ENCODE measurements around the gene OR51S1.
"Not testable (repeated sequence)": the region's sequence is repeated elsewhere in the genome, so short reads cannot be mapped to it uniquely, and the experiment has no call there.

OR51S1 gene

GRCh38 chr11:4848908-4849532 lies at the start of gene OR51S1:
TSS of gene OR51S1 (minus strand) at chr11:4849208. CDS start at chr11:4849208, 0 bp downstream.
- no peak for DNase-seq (ENCODE audit: low spot score)

- DNase-seq (ENCODE audit: low spot score), result no peak
Measured at GRCh38 chr11:4891996-4892640, 43.1 kb upstream of the OR51S1 start.

DNA sequence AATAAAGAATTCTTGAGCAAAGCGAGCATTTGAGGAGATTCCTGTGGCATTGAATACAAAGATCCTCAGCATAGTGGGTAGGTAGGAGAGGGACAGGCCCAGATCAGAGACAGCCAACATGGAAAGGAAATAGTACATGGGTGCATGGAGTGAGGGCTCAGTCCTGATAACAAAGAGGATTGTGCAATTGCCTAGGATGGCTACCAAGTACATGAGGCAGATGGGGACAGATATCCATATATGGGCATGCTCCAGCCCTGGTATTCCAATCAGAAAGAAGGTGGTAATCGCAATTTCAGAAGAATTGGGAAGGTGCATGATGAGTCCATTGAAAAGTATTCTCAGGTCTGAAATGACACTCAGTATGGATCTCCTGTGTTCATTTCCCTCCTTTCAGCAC lies 41.3 kb upstream of the OR51S1 start:
- no peak for DNase-seq (ENCODE audit: low spot score)

GRCh38 chr11:4887591-4887990 lies 38.6 kb upstream of the OR51S1 start:
- no peak for DNase-seq (ENCODE audit: low spot score)

GRCh38 chr11:4886186-4886585 lies 37.2 kb upstream of the OR51S1 start:
- no peak for DNase-seq (ENCODE audit: low spot score)

GRCh38 chr11:4884361-4884760 lies 35.4 kb upstream of the OR51S1 start:
- DNase-seq (ENCODE audit: low spot score), result no peak

- no peak for DNase-seq (ENCODE audit: low spot score)
Measured at GRCh38 chr11:4882543-4882942, 33.5 kb upstream of the OR51S1 start.

- no peak for DNase-seq (ENCODE audit: low spot score)
Measured at GRCh38 chr11:4881860-4882500, 33.0 kb upstream of the OR51S1 start, which contains the start of gene OR51T1. TSS of gene OR51T1 (plus strand) at chr11:4881900. CDS start at chr11:4881900, 0 bp downstream.

DNA sequence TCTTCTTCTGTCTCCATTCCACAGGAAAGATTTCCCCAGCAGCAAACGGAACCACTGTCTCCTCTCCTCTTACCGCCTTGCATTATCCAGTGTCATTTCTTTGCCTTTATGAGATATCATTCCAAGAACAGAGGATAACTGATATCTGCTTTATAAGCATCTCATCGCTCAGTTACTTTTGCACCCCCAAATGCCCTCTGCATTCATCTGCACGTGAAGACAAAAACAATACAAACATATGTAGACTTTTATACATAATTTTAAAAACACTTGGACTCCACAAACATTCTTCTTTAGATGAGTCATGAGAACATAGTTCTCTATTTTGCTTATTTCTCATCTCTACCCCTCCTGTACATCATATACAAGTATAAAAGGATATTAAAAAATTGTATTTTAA lies 32.2 kb upstream of the OR51S1 start:
- DNase-seq (ENCODE audit: low spot score), result no peak

DNA sequence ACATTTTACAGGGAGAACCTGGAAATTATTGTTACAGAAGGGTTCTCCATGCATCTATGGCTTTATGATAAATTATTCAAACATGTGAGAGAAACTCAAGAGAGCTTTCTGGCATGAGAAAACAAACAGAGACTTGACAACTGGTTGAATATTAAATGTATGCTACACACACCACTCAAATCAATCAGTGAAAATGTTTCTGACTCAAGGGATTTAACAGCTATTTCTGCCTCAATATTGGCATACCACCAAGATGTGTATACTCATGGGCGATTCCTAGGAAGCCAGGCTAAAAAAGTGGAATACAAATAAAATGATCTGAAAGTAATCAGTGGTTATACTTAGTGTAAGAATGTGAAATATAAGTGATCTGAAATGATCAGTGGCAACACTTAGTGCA lies 16.8 kb upstream of the OR51S1 start:
- DNase-seq (ENCODE audit: low spot score), result no peak

GRCh38 chr11:4863876-4864275 lies 14.9 kb upstream of the OR51S1 start:
- no peak for DNase-seq (ENCODE audit: low spot score)

DNA sequence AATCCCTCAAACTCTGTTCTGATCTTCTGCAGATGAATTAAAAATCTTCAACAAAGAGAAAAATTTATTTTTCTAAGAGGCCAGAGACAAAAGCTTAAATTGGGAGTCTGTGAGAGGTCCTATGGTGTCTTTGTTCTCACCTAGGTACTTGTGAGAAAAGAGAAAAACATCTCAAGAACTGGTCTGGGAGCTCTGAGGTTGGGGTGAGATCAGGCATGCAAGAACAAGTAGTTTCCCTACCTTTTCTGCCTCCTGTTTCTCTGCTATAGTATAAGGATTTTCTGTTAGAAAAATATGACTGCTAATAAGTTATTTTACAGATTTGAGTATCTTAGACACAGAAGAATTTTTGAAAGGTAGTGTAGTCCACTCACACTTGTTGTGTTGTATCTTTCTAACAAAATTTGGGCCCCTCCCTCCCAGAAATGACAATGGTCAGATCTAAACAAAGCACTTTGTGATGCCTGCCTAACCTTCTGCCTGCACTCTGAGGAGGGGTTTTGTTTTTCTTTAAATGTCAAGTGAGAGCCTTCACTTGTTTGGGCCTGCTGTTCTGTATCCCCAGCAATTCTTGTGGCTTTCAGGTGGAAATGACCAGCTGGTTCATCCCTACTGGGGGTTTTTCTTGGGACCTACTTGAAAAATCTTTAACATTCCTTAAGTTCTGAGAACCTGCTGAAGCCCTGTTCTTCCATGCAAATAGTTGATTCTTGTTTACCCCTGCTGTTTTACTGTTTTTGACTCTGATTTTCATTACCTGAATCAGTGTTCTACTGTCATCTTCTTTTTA lies 13.6 kb upstream of the OR51S1 start:
- no peak for DNase-seq (ENCODE audit: low spot score)

DNA sequence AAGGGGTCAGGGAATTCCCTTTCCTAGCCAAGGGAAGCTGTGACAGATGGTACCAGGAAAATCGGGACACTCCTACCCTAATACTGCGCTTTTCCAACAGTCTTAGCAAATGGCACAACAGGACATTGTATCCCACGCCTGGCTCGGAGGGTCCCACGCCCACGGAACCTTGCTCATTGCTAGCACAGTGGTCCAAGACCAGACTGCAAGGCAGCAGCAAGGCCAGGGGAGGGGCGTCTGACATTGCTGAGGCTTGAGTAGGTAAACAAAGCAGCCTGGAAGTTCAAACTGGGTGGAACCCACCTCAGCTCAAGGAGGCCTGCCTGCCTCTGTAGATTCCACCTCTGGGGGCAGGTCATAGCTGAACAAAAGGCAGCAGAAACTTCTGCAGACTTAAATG lies 5.3 kb upstream of the OR51S1 start:
- DNase-seq (ENCODE audit: low spot score), result not testable (repeated sequence)

DNA sequence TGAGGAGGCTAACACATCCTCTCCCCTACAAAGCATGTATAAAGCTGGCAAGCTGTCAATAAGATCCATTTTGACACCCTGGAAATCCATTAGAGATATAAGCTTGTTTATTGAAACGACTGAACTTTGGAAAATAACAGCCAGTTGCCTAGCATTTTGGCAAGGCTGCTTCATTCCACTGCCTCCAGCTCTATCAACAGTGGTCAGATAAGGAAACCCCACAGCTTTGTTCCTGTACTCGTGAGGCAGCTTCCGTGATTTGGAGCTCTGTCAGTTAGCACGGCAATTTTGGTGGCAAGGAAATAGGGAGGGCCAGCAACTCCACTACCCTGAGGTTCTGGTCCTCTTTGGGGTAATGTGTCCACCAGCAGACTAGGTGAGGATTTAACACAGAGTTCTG lies 2.0 kb upstream of the OR51S1 start:
- no peak for DNase-seq (ENCODE audit: low spot score)

- no peak for DNase-seq (ENCODE audit: low spot score)
Measured at GRCh38 chr11:4839851-4840549, 9.0 kb downstream of the OR51S1 start.

DNA sequence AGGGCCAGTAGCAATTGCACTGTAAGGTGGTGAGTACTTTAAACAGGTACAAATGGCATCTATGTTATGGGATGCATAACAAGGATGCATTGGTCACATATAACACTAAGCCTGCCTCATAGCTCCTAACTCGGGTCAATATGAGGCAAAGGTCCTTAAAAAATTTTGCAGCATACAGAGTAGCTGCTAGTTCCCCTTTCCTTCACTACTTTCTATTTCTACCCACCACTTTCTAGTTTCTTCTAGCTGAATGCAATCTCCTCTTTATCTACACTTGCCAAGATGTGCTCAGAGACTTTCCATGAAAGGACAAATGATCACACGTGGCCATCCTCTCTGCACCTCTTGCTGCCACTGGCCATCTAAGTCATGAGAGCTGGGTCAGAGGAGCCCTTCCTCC lies 18.1 kb downstream of the OR51S1 start:
- DNase-seq (ENCODE audit: low spot score), result no peak

- DNase-seq (ENCODE audit: low spot score), result no peak
Measured at GRCh38 chr11:4830346-4830745, 18.7 kb downstream of the OR51S1 start.

GRCh38 chr11:4826425-4826824 lies 22.6 kb downstream of the OR51S1 start:
- DNase-seq (ENCODE audit: low spot score), result no peak

DNA sequence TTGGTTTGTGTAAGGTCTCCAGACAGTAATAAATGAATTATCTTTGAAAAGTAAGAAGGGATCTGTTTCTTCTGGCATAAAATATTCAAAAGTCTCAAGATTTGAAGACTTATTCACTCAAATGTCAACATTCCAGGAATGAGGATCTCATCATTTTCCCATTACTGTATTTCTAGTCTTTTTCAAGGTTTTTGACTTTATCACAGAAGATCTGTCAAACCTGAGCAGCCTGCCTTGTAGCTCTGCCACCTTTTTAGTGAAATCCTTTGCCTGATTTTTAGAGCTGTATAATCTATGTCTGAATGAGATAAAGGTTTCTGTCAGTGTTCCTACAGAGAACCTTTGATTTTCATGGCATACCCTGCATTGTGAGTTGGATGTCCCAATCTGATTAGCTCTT lies 23.9 kb downstream of the OR51S1 start:
- DNase-seq (ENCODE audit: low spot score), result no peak

DNA sequence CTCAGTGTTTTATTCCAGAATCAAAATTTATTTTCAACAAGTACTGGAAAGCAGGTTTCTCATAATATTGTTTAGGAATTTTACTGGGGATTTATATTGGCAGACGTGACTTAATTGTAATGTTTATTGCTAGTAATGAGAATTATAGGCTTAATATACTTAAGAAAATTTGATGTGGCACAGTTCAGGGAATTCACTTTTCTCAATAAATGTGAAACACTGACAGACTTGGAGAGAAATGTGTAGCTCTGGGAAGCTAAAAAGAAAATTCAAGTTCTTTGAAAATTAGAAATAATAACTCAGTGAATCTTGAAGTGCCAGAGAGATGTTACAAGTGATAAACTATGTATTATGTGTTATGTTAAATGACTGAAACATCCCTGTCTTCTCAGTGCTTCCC lies 28.0 kb downstream of the OR51S1 start, which contains the start of gene OR51F2:
Gene OR51F2, plus strand, starts transcription at position 301 of the 400 bp plus-strand sequence. CDS start 101 bp downstream, outside the sequence.
- DNase-seq (ENCODE audit: low spot score), result no peak

DNA sequence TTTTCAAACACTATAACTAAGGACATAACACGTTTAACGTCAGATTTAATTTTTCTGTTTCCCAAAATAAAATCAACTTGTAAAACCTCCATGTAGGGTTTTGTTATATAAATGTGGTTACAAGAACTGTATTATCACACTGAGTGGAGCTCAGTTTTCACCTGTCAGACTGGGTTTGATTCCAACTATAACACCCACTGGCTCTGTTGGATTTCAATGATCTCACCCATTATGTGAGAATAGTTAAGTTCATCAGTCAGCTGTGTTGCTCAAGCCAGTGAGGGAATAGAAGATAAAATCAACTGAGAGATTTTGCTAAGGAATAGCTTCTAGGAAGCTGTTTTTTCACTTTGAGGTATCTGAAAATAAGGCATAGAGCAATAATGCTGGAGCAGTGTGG lies 39.8 kb downstream of the OR51S1 start:
- DNase-seq (ENCODE audit: low spot score), result no peak

DNA sequence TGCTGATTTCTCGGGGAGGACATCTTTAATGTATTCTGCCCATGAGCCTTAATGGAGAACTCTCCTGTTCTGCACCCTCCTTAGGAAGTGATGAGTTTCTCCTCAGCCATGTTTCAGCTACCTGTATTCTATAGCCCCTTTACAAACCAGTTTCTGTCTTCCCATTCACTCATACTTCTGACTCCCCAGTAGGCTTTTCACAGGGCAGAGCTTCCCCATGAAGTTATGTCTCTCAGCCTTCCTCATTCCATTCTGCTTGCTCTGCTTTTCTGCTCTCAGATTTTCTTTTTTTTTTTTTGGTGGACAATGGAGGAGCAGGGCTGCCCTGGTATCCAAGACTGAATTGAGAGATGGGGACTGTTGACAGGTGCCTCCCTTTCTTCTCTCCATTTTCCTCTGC lies 40.5 kb downstream of the OR51S1 start:
- no peak for DNase-seq (ENCODE audit: low spot score)
